HepG2 (cell line): ENCODE data around the gene NFIL3.

Experiments used
- ATF7-NPFF ChIP-seq: sonication (generic); formaldehyde crosslinking; IDR thresholded peaks from 2 replicates; pipeline ENCODE4 v1.8.1; 2023; ENCODE audit warnings: mild to moderate bottlenecking, low read depth, missing genetic modification reagents, moderate library complexity
- CC2D1A ChIP-seq: sonication (generic); formaldehyde crosslinking; IDR thresholded peaks from 2 replicates; pipeline ENCODE4 v1.8.1; 2023; ENCODE audit warnings: mild to moderate bottlenecking, missing genetic modification reagents
- GABPA ChIP-seq, 2 experiments: IDR thresholded peaks; 2 replicates each; pipeline ENCODE4 v1.6.1; 2011 to 2016; ENCODE audit warnings: low read depth in 2 of 2, low read length in 1 of 2, missing biosample characterization in 1 of 2, missing genetic modification characterization in 1 of 2
- SP1 ChIP-seq, 2 experiments: fragments of 450-650 bp in 1 of 2; sonication (generic) in 1 of 2; formaldehyde crosslinking in 1 of 2; IDR thresholded peaks; 2 replicates each; pipeline versions ENCODE4 v1.4.0 to v1.6.1; 2016 to 2020; ENCODE audit warnings: missing genetic modification reagents in 1 of 2
- TF ChIP-seq, protein P1 (sequence below): sonication (generic); formaldehyde crosslinking; IDR thresholded peaks from 2 replicates; pipeline ENCODE4 v1.4.0; 2020; ENCODE audit warnings: mild to moderate bottlenecking, low read depth, missing genetic modification reagents
- TF ChIP-seq, protein P2 (sequence below): sonication (generic); formaldehyde crosslinking; IDR thresholded peaks from 2 replicates; pipeline ENCODE4 v1.4.0; 2020; ENCODE audit warnings: mild to moderate bottlenecking, missing genetic modification reagents
- TF ChIP-seq, protein P3 (sequence below): sonication (generic); formaldehyde crosslinking; IDR thresholded peaks from 2 replicates; pipeline ENCODE4 v1.5.1; 2020; ENCODE audit warnings: mild to moderate bottlenecking, missing genetic modification reagents, borderline replicate concordance

DNA sequence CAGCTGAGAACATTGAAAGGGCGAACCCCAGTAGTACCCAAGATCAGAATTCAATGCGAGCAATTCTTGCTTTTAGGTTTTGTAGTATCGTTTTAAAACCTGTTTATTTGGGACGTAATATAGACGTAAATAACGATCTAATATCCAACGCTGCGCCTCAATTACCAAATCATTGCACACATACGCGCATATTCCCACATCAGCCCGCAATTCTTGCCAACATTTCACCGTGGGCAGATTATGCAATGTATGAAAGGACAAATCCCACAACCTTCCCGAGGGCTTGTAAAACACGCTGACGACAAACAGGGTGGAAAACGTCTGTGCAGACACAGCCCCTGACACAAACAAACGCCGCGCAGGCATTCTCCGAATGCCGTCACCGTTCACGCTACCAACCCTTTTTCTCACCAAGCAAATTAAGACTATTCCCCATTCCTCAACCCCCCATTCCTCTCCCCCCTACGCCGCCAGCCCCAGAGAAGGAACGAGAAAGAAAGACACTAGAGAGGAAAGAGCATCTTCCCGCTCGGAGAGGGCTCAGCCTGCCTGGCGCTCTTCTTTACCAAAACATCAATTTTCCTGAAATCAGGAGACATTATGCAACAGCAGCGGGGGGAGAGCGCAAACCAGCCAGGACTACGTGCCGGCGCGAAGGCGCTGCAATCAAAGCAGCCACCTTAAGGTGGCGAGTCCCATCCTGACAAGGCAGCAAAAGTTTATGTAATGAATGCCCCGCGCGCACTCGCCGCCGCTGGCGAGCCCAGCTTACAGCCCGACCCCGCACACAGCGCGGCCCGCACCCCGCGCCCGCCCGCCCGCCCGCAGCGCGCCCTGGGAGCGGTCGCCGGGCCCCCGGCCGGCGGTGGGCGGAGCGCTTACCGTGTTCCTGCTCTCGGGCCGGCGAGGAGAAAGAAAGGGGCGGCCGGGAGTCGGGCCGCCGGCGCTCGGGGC lies 597 bp downstream of the NFIL3 start:
- TF ChIP-seq ATF7-NPFF (CRISPR knock-in tag) (no peak), GABPA (IDR thresholded peaks at IDR 0.05; ENCODE audit: low read depth, low read length) (no peak), GABPA (CRISPR knock-in tag; IDR thresholded peaks at IDR 0.05; ENCODE audit: low read depth) (no peak), SP1 (IDR thresholded peaks at IDR 0.05) (no peak), SP1 (CRISPR knock-in tag; IDR thresholded peaks at IDR 0.05) (no peak), CC2D1A (CRISPR knock-in tag) (no peak)
- TF ChIP-seq, protein P1, sequence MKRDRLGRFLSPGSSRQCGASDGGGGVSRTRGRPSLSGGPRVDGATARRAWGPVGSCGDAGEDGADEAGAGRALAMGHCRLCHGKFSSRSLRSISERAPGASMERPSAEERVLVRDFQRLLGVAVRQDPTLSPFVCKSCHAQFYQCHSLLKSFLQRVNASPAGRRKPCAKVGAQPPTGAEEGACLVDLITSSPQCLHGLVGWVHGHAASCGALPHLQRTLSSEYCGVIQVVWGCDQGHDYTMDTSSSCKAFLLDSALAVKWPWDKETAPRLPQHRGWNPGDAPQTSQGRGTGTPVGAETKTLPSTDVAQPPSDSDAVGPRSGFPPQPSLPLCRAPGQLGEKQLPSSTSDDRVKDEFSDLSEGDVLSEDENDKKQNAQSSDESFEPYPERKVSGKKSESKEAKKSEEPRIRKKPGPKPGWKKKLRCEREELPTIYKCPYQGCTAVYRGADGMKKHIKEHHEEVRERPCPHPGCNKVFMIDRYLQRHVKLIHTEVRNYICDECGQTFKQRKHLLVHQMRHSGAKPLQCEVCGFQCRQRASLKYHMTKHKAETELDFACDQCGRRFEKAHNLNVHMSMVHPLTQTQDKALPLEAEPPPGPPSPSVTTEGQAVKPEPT (CRISPR knock-in tag): no peak
- TF ChIP-seq, protein P2, sequence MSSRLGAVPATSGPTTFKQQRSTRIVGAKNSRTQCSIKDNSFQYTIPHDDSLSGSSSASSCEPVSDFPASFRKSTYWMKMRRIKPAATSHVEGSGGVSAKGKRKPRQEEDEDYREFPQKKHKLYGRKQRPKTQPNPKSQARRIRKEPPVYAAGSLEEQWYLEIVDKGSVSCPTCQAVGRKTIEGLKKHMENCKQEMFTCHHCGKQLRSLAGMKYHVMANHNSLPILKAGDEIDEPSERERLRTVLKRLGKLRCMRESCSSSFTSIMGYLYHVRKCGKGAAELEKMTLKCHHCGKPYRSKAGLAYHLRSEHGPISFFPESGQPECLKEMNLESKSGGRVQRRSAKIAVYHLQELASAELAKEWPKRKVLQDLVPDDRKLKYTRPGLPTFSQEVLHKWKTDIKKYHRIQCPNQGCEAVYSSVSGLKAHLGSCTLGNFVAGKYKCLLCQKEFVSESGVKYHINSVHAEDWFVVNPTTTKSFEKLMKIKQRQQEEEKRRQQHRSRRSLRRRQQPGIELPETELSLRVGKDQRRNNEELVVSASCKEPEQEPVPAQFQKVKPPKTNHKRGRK (CRISPR knock-in tag): no peak
- TF ChIP-seq, protein P3, sequence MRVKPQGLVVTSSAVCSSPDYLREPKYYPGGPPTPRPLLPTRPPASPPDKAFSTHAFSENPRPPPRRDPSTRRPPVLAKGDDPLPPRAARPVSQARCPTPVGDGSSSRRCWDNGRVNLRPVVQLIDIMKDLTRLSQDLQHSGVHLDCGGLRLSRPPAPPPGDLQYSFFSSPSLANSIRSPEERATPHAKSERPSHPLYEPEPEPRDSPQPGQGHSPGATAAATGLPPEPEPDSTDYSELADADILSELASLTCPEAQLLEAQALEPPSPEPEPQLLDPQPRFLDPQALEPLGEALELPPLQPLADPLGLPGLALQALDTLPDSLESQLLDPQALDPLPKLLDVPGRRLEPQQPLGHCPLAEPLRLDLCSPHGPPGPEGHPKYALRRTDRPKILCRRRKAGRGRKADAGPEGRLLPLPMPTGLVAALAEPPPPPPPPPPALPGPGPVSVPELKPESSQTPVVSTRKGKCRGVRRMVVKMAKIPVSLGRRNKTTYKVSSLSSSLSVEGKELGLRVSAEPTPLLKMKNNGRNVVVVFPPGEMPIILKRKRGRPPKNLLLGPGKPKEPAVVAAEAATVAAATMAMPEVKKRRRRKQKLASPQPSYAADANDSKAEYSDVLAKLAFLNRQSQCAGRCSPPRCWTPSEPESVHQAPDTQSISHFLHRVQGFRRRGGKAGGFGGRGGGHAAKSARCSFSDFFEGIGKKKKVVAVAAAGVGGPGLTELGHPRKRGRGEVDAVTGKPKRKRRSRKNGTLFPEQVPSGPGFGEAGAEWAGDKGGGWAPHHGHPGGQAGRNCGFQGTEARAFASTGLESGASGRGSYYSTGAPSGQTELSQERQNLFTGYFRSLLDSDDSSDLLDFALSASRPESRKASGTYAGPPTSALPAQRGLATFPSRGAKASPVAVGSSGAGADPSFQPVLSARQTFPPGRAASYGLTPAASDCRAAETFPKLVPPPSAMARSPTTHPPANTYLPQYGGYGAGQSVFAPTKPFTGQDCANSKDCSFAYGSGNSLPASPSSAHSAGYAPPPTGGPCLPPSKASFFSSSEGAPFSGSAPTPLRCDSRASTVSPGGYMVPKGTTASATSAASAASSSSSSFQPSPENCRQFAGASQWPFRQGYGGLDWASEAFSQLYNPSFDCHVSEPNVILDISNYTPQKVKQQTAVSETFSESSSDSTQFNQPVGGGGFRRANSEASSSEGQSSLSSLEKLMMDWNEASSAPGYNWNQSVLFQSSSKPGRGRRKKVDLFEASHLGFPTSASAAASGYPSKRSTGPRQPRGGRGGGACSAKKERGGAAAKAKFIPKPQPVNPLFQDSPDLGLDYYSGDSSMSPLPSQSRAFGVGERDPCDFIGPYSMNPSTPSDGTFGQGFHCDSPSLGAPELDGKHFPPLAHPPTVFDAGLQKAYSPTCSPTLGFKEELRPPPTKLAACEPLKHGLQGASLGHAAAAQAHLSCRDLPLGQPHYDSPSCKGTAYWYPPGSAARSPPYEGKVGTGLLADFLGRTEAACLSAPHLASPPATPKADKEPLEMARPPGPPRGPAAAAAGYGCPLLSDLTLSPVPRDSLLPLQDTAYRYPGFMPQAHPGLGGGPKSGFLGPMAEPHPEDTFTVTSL: no peak
